Measurements from ENCODE around the gene KIAA1671.
A peak's percentile ranks its signal among the peaks of the same experiment; 100 is the strongest.

Gene KIAA1671

DNA sequence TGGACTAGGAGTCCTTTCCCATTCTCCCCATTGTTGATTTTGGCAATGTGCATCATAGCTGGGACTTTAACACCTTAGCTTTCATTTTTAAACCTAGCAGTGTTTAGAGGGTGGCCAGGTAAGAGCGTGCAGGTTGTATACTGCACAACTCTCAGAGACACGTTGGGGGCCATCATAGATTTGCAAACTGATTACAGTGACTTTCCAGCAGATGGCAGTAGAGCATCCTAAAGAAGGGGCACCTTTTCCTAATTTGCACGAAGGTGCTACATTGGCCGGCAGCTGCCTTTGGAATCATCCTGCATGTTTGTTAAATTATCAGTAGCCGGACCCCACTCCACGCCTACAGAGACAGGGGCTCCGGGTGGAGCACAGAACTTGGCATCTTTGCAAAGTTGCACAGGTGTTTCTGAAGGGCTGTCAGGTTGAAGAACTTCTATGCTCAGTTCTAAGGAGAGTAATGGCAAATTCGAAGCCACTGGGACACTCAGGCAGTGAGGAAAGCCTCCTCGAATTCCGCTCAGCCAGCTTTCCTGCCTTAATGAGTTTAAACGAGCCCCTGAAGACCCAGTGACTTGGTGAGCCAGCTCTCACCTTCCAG lies 13.7 kb upstream of the KIAA1671 start:
- peak; percentile 39 for DNase-seq
- no peak overlapping the region for H3K4me3 Mint-ChIP-seq
- TF ChIP-seq, protein P1, sequence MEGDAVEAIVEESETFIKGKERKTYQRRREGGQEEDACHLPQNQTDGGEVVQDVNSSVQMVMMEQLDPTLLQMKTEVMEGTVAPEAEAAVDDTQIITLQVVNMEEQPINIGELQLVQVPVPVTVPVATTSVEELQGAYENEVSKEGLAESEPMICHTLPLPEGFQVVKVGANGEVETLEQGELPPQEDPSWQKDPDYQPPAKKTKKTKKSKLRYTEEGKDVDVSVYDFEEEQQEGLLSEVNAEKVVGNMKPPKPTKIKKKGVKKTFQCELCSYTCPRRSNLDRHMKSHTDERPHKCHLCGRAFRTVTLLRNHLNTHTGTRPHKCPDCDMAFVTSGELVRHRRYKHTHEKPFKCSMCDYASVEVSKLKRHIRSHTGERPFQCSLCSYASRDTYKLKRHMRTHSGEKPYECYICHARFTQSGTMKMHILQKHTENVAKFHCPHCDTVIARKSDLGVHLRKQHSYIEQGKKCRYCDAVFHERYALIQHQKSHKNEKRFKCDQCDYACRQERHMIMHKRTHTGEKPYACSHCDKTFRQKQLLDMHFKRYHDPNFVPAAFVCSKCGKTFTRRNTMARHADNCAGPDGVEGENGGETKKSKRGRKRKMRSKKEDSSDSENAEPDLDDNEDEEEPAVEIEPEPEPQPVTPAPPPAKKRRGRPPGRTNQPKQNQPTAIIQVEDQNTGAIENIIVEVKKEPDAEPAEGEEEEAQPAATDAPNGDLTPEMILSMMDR (IDR thresholded peaks at IDR 0.05): peak; percentile 75
- H3K4me1 Mint-ChIP-seq: peaks cover 8% of the 10 kb centered on the region
- H3K27me3 Mint-ChIP-seq (ENCODE audit: low read depth, poor library complexity): no peaks in the 10 kb centered on the region
- H3K9me3 Mint-ChIP-seq: no peaks in the 10 kb centered on the region
- no peak overlapping the region for H3K27ac Mint-ChIP-seq
- no peaks in the 10 kb centered on the region for H3K36me3 Mint-ChIP-seq (ENCODE audit: low read depth)

DNA sequence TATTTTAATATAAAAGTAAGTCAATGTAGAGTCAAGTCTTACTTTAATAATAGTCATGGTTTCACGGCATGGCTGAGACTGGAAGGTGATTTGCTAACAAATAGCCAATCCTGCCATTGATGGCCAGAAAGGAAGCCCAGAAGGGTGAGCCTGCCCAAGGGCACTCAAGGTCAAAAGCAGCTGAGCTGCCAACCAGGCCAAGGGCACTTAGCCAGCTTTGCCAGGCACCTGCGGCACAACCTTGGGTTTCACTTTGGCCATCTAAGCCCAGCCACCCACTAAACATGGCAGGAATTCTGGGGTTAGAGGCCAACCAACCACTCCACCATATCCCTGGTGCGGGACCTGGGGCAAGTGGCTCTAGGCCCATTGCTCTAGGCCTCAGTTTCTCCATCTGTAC lies 10.2 kb upstream of the KIAA1671 start:
- Mint-ChIP-seq H3K4me1 (peaks cover 14% of the 10 kb centered on the region), H3K27ac (no peak overlapping the region), H3K27me3 (ENCODE audit: low read depth, poor library complexity) (peaks cover 5% of the 10 kb centered on the region), H3K4me3 (no peak overlapping the region), H3K9me3 (no peaks in the 10 kb centered on the region), H3K36me3 (ENCODE audit: low read depth) (no peaks in the 10 kb centered on the region)
- no peak for DNase-seq
- TF ChIP-seq, protein P1 (IDR thresholded peaks at IDR 0.05): no peak

DNA sequence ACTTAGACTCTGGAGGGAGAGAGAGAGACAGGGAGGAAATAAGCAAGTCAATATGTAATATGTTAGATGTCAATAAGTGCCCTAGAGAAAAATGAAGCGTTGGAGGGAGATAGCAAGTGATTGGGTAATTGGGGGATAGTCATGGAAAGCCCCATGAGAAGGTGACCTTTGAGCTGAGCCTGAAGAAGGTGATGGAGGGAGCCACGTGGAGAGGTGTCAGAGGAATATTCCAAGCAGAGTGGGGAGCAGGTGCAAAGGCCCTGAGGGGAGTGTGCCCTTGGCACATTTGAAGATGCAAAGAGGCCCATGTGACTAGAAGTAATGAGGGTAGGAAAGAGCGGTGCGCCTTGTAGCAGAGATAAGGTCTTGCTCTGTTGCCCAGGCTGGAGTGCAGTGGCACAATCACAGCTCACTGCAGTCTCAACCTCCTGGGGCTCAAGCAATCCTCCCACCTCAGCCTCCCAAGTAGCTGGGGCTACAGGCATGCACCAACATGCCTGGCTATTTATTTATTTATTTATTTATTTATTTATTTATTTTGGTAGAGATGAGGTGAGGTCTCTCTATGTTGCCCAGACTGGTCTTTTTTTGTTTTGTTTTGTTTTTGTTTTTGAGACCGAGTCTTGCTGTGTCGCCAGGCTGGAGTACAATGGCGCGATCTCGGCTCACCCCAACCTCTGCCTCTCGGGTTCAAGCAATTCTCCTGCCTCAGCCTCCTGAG lies 8.1 kb upstream of the KIAA1671 start:
- Mint-ChIP-seq H3K9me3 (no peaks in the 10 kb centered on the region), H3K36me3 (ENCODE audit: low read depth) (no peaks in the 10 kb centered on the region), H3K4me1 (peaks cover 19% of the 10 kb centered on the region), H3K4me3 (no peak overlapping the region), H3K27me3 (ENCODE audit: low read depth, poor library complexity) (peaks cover 5% of the 10 kb centered on the region), H3K27ac (no peak overlapping the region)
- TF ChIP-seq, protein P1 (IDR thresholded peaks at IDR 0.05): no peak
- no peak for DNase-seq

DNA sequence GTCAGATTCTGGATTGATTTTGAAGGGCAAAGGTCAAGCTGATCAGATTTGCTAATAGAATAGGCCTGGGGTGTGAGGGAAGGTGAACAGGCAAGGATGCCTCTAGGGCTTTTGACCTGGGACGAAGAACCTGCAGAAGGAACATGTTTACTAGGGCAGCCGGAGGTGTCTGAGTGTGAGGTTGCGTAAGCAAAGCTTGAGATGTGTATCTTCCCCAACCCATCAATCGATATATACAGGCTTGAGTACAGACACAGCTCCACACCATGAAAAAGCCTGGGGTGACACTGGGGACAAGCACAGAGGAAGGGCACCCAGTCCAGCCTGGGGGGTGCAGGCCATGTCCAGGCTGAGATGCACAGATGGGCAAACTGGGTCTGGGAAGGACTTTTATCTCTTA lies 7.1 kb upstream of the KIAA1671 start:
- Mint-ChIP-seq H3K4me1 (peaks cover 28% of the 10 kb centered on the region), H3K27ac (no peak overlapping the region), H3K9me3 (no peaks in the 10 kb centered on the region), H3K36me3 (ENCODE audit: low read depth) (no peaks in the 10 kb centered on the region), H3K27me3 (ENCODE audit: low read depth, poor library complexity) (peaks cover 5% of the 10 kb centered on the region), H3K4me3 (no peak overlapping the region)
- TF ChIP-seq, protein P1 (IDR thresholded peaks at IDR 0.05): no peak
- DNase-seq: no peak

DNA sequence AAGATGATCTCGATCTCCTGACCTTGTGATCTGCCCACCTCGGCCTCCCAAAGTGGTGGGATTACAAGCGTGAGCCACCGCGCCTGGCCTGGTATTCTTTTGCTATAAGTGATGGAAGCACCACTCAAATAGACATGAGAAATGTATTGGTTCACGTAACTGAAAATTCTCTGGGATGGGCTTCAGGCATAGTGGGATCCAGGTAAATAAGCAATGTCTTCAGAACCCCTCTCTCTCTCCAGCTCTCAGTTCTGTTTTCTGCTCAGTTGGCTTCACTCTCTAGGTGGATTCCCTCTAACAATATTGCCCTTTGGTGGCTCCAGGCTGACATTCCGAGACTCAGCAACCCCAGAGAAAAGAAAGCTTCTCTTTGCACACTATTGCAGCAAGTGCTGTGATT lies 5.1 kb upstream of the KIAA1671 start:
- H3K4me1 Mint-ChIP-seq: peaks cover 37% of the 10 kb centered on the region
- H3K27ac Mint-ChIP-seq: peak overlapping the region; percentile 68
- H3K9me3 Mint-ChIP-seq: no peaks in the 10 kb centered on the region
- TF ChIP-seq, protein P1 (IDR thresholded peaks at IDR 0.05): no peak
- H3K27me3 Mint-ChIP-seq (ENCODE audit: low read depth, poor library complexity): peaks cover 5% of the 10 kb centered on the region
- H3K4me3 Mint-ChIP-seq: no peak overlapping the region
- no peak for DNase-seq
- H3K36me3 Mint-ChIP-seq (ENCODE audit: low read depth): no peaks in the 10 kb centered on the region

DNA sequence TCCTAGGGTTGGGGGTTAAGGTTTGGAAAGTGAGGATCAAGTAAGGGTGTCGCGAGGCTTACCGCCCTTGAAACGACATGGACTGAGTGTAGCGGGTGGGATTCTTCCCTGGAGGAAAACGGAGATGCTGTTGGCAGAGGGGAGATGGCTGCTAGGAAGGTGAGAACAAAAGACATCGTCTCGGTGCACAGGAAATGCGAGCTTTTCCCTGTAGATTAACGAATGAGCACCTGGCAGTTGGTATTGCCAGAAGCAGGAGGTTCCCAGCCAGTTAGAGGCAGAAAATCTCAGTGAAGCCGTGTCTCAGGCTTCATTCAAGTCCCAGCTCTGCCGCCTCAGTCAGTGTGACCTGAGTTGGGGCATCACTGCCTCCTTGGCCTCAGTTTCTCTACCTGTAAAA lies 4.6 kb upstream of the KIAA1671 start:
- TF ChIP-seq, protein P1 (IDR thresholded peaks at IDR 0.05): no peak
- Mint-ChIP-seq H3K36me3 (ENCODE audit: low read depth) (no peaks in the 10 kb centered on the region), H3K9me3 (no peaks in the 10 kb centered on the region), H3K4me1 (peaks cover 37% of the 10 kb centered on the region), H3K27me3 (ENCODE audit: low read depth, poor library complexity) (peaks cover 5% of the 10 kb centered on the region), H3K4me3 (no peak overlapping the region), H3K27ac (peak overlapping the region; percentile 68)
- no peak for DNase-seq

All from nephron progenitor cell (in vitro differentiated cells).